K562 (cell line): ENCODE results near the gene TTC9B. TPM values are rescaled to one million over a fixed set of nuclear protein-coding genes. Genes with fewer than 3 reads are reported as not detected.
A peak's percentile ranks its signal among the peaks of the same experiment; 100 is the strongest.

Source experiments
- ARID4B ChIP-seq: sonication (generic); formaldehyde crosslinking; IDR thresholded peaks from 2 replicates; pipeline ENCODE4 v1.8.0; 2022; ENCODE audit warnings: mild to moderate bottlenecking, missing genetic modification reagents
- RREB1 ChIP-seq: fragments of 250-450 bp; sonication (Bioruptor Pico); IDR thresholded peaks from 2 replicates; pipeline ENCODE4 v1.4.0; 2020
- ZNF583 ChIP-seq: fragments of 250-450 bp; sonication (Bioruptor Pico); IDR thresholded peaks from 2 replicates; pipeline ENCODE4 v1.4.0; 2020
- polyA plus RNA-seq, 8 experiments: library from polyadenylated mRNA; depleted of rRNA in 4 of 8; stranded (reverse) in 5 of 8; unstranded in 3 of 8; fragments of >200 nt; fragmentation: Nextera tagmentation in 2 of 8; fragmentation: Illumina TruSeq in 1 of 8; extraction: Ambion mirVana in 2 of 8; extraction: Trizol in 1 of 8; gene quantifications; 2 replicates each; pipeline versions ENCODE4 v1.2.1 to v1.2.3, GENCODE V29; 2011 to 2014; ENCODE audit warnings: inconsistent platforms in 1 of 8, missing spikeins in 1 of 8
- total RNA-seq, 7 experiments: library from RNA; depleted of rRNA in 6 of 7; stranded (reverse); fragments of >200 nt in 6 of 7; fragmentation: Illumina TruSeq in 2 of 7; extraction: Trizol in 2 of 7; gene quantifications; 2 replicates each; pipeline versions ENCODE4 v1.2.1 to v1.2.3, GENCODE V29; 2011 to 2021; ENCODE audit warnings: low replicate concordance in 1 of 7
- TF ChIP-seq, protein P1 (sequence below), 2 experiments: fragments of 450-650 bp; formaldehyde crosslinking in 1 of 2; IDR thresholded peaks; 2 replicates each; pipeline versions ENCODE4 v1.4.0 to v1.6.1; 2014 to 2020; ENCODE audit warnings: mild to moderate bottlenecking in 2 of 2, borderline replicate concordance in 1 of 2, low read depth in 1 of 2

Gene TTC9B
- total and polyA plus RNA-seq, 9 of the 15 experiments (the other 6 are each of a cell fraction or from before 2014, with no cell fraction given) = 0.06 to 0.14 TPM; not detected in 7

DNA sequence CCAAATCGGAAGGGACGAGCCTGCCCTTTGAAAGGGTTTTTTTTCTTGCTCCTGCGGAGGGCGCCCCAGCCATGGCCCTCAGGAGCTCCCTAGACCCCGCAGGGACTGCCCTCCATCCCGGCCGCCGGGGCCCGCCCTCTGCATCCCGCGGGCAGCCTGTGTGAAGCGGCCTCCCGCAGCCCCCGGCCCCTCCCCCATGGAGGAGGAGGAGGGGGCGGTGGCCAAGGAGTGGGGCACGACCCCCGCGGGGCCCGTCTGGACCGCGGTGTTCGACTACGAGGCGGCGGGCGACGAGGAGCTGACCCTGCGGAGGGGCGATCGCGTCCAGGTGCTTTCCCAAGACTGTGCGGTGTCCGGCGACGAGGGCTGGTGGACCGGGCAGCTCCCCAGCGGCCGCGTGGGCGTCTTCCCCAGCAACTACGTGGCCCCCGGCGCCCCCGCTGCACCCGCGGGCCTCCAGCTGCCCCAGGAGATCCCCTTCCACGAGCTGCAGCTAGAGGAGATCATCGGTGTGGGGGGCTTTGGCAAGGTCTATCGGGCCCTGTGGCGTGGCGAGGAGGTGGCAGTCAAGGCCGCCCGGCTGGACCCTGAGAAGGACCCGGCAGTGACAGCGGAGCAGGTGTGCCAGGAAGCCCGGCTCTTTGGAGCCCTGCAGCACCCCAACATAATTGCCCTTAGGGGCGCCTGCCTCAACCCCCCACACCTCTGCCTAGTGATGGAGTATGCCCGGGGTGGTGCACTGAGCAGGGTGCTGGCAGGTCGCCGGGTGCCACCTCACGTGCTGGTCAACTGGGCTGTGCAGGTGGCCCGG, 26.1 kb downstream of the TTC9B start (continued):
- TF ChIP-seq, protein P1, sequence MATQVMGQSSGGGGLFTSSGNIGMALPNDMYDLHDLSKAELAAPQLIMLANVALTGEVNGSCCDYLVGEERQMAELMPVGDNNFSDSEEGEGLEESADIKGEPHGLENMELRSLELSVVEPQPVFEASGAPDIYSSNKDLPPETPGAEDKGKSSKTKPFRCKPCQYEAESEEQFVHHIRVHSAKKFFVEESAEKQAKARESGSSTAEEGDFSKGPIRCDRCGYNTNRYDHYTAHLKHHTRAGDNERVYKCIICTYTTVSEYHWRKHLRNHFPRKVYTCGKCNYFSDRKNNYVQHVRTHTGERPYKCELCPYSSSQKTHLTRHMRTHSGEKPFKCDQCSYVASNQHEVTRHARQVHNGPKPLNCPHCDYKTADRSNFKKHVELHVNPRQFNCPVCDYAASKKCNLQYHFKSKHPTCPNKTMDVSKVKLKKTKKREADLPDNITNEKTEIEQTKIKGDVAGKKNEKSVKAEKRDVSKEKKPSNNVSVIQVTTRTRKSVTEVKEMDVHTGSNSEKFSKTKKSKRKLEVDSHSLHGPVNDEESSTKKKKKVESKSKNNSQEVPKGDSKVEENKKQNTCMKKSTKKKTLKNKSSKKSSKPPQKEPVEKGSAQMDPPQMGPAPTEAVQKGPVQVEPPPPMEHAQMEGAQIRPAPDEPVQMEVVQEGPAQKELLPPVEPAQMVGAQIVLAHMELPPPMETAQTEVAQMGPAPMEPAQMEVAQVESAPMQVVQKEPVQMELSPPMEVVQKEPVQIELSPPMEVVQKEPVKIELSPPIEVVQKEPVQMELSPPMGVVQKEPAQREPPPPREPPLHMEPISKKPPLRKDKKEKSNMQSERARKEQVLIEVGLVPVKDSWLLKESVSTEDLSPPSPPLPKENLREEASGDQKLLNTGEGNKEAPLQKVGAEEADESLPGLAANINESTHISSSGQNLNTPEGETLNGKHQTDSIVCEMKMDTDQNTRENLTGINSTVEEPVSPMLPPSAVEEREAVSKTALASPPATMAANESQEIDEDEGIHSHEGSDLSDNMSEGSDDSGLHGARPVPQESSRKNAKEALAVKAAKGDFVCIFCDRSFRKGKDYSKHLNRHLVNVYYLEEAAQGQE (IDR thresholded peaks at IDR 0.05; ENCODE audit: borderline replicate concordance) = peak; percentile 30; the same call in 1 of the 2 replicates
- TF ChIP-seq, protein P1 (CRISPR knock-in tag; IDR thresholded peaks at IDR 0.05; ENCODE audit: low read depth) = no peak
- TF ChIP-seq RREB1 (CRISPR knock-in tag) (0 out of 2 replicates have a peak, but pooled peaks have one; percentile 36), ARID4B (CRISPR knock-in tag) (no peak), ZNF583 (CRISPR knock-in tag) (no peak)
